BLaER1 treated with 17β-estradiol and CSF1 and Interleukin-3, amounts not matched to agents 10 nM and 100 nM (cell line): ENCODE measurements around the gene GIMAP8.

Source experiments
- H3K27ac ChIP-seq, 11 experiments: shearing (Covaris generic); formaldehyde crosslinking; 2 replicates each; pipeline ENCODE4 v1.8.1; 2022
- H3K27me3 ChIP-seq, 11 experiments: shearing (Covaris generic); formaldehyde crosslinking; 2 replicates each; pipeline ENCODE4 v1.8.1; 2022
- H3K36me3 ChIP-seq, 11 experiments: shearing (Covaris generic); formaldehyde crosslinking; 2 replicates each; pipeline ENCODE4 v1.8.1; 2022
- H3K4me1 ChIP-seq, 10 experiments: shearing (Covaris generic); formaldehyde crosslinking; 2 replicates each; pipeline ENCODE4 v1.8.1; 2022
- H3K4me2 ChIP-seq, 11 experiments: shearing (Covaris generic); formaldehyde crosslinking; 2 replicates each; pipeline ENCODE4 v1.8.1; 2022
- H3K4me3 ChIP-seq, 10 experiments: shearing (Covaris generic); formaldehyde crosslinking; 2 replicates each; pipeline ENCODE4 v1.8.1; 2022
- H3K9ac ChIP-seq, 11 experiments: shearing (Covaris generic); formaldehyde crosslinking; 2 replicates each; pipeline ENCODE4 v1.8.1; 2022
- H3K9me3 ChIP-seq, 11 experiments: shearing (Covaris generic); formaldehyde crosslinking; replicated peaks in 1 of 11; 2 replicates each; pipeline ENCODE4 v1.8.1; 2022
- H4K20me1 ChIP-seq, 11 experiments: shearing (Covaris generic); formaldehyde crosslinking; 2 replicates each; pipeline ENCODE4 v1.8.1; 2022
- Cebpa-rat ChIP-seq, 11 experiments: shearing (Covaris generic); IDR thresholded peaks; 2 replicates each; pipeline ENCODE4 v1.8.1; 2022

The GIMAP8 gene

GRCh38 chr7:150404805-150405583 is 45.4 kb upstream of the GIMAP8 start:
- Histone ChIP-seq H3K9me3 (no peaks in the 10 kb centered on the region), H3K4me3 (peak overlapping the region; percentile 60 to 79 (median 67)), H3K4me2 (peak overlapping the region; percentile 81 to 99 (median 93)), H3K27me3 (peaks cover 0 to 15% (median 0%) of the 10 kb centered on the region in 11 experiments; a peak in 3 of 22 replicates), H4K20me1 (peaks cover 0 to 12% (median 0%) of the 10 kb centered on the region in 11 experiments; a peak in 3 of 22 replicates), H3K27ac (peak overlapping the region; percentile 80 to 99 (median 96)), H3K36me3 (peaks cover 0 to 6% (median 2%) of the 10 kb centered on the region in 11 experiments; a peak in 8 of 22 replicates), H3K9ac (peak overlapping the region; percentile 86 to 97 (median 92)), H3K4me1 (peaks cover 59 to 84% (median 82%) of the 10 kb centered on the region in 10 experiments)
- no peak for TF ChIP-seq Cebpa-rat (IDR thresholded peaks at IDR 0.05)

- TF ChIP-seq Cebpa-rat (IDR thresholded peaks at IDR 0.05) = 0 out of 22 replicates have a peak, but pooled peaks of 1 of the 11 experiments have one; percentile 17
- peak overlapping the region; percentile 60 to 79 (median 67) for H3K4me3 ChIP-seq
- H3K9me3 ChIP-seq = no peaks in the 10 kb centered on the region
- H3K36me3 ChIP-seq = peaks cover 0 to 13% (median 8%) of the 10 kb centered on the region in 11 experiments; a peak in 9 of 22 replicates
- H3K27me3 ChIP-seq = peaks cover 0 to 15% (median 0%) of the 10 kb centered on the region in 11 experiments; a peak in 3 of 22 replicates
- peak overlapping the region; percentile 81 to 99 (median 93) for H3K4me2 ChIP-seq
- peaks cover 0 to 17% (median 0%) of the 10 kb centered on the region in 11 experiments; a peak in 4 of 22 replicates for H4K20me1 ChIP-seq
- peaks cover 67 to 90% (median 88%) of the 10 kb centered on the region in 10 experiments for H3K4me1 ChIP-seq
- H3K27ac ChIP-seq = peak overlapping the region in 10 of 11 experiments; percentile 87 to 99 (median 96); a peak in 21 of 22 replicates
- peak overlapping the region; percentile 86 to 97 (median 92); a peak in 21 of 22 replicates for H3K9ac ChIP-seq
Measured at GRCh38 chr7:150405584-150406311, 44.7 kb upstream of the GIMAP8 start.

GRCh38 chr7:150406312-150406566 is 44.2 kb upstream of the GIMAP8 start:
- Histone ChIP-seq H3K4me2 (peak overlapping the region; percentile 81 to 99 (median 93)), H3K4me1 (peaks cover 68 to 91% (median 88%) of the 10 kb centered on the region in 10 experiments), H3K9me3 (no peaks in the 10 kb centered on the region), H3K4me3 (peak overlapping the region; percentile 60 to 79 (median 67)), H3K27ac (peak overlapping the region; percentile 21 to 99 (median 96); a peak in 20 of 22 replicates), H3K36me3 (peaks cover 0 to 15% (median 8%) of the 10 kb centered on the region in 11 experiments; a peak in 9 of 22 replicates), H4K20me1 (peaks cover 0 to 22% (median 0%) of the 10 kb centered on the region in 11 experiments; a peak in 5 of 22 replicates), H3K27me3 (peaks cover 0 to 15% (median 0%) of the 10 kb centered on the region in 11 experiments; a peak in 3 of 22 replicates), H3K9ac (peak overlapping the region; percentile 86 to 97 (median 92); a peak in 19 of 22 replicates)
- no peak for TF ChIP-seq Cebpa-rat (IDR thresholded peaks at IDR 0.05)

GRCh38 chr7:150406567-150407421 is 43.6 kb upstream of the GIMAP8 start:
- Histone ChIP-seq H3K27ac (peak overlapping the region; percentile 21 to 99 (median 96); a peak in 21 of 22 replicates), H3K27me3 (peaks cover 0 to 15% (median 0%) of the 10 kb centered on the region in 11 experiments; a peak in 3 of 22 replicates), H3K9me3 (no peaks in the 10 kb centered on the region), H3K36me3 (peaks cover 0 to 21% (median 11%) of the 10 kb centered on the region in 11 experiments; a peak in 11 of 22 replicates), H3K4me3 (peak overlapping the region; percentile 60 to 79 (median 67)), H3K4me2 (peak overlapping the region; percentile 81 to 99 (median 93)), H3K9ac (peak overlapping the region; percentile 42 to 97 (median 92); a peak in 20 of 22 replicates), H4K20me1 (peaks cover 0 to 27% (median 0%) of the 10 kb centered on the region in 11 experiments; a peak in 5 of 22 replicates), H3K4me1 (peaks cover 65 to 91% (median 89%) of the 10 kb centered on the region in 10 experiments)
- TF ChIP-seq Cebpa-rat (IDR thresholded peaks at IDR 0.05) = no peak

GRCh38 chr7:150407588-150408392 is 42.6 kb upstream of the GIMAP8 start:
- peak overlapping the region in 9 of 11 experiments; percentile 57 to 99 (median 96); a peak in 19 of 22 replicates for H3K27ac ChIP-seq
- peak overlapping the region; percentile 2 to 97 (median 92); a peak in 19 of 22 replicates for H3K9ac ChIP-seq
- H3K4me1 ChIP-seq = peaks cover 63 to 91% (median 88%) of the 10 kb centered on the region in 10 experiments
- no peak for TF ChIP-seq Cebpa-rat (IDR thresholded peaks at IDR 0.05)
- H3K4me3 ChIP-seq = peak overlapping the region; percentile 24 to 68 (median 45)
- H3K4me2 ChIP-seq = peak overlapping the region; percentile 81 to 99 (median 93)
- H3K9me3 ChIP-seq = no peaks in the 10 kb centered on the region
- H3K27me3 ChIP-seq = peaks cover 0 to 15% (median 0%) of the 10 kb centered on the region in 11 experiments; a peak in 3 of 22 replicates
- peaks cover 0 to 24% (median 11%) of the 10 kb centered on the region in 11 experiments; a peak in 12 of 22 replicates for H3K36me3 ChIP-seq
- H4K20me1 ChIP-seq = peaks cover 0 to 27% (median 0%) of the 10 kb centered on the region in 11 experiments; a peak in 5 of 22 replicates

- Histone ChIP-seq H3K9ac (peak overlapping the region; percentile 2 to 97 (median 92); a peak in 18 of 22 replicates), H3K4me3 (peak overlapping the region; percentile 24 to 68 (median 45); a peak in 19 of 20 replicates), H3K27ac (peak overlapping the region in 9 of 11 experiments; percentile 57 to 99 (median 96); a peak in 19 of 22 replicates), H3K4me2 (peak overlapping the region; percentile 81 to 99 (median 93)), H3K4me1 (peaks cover 68 to 86% (median 82%) of the 10 kb centered on the region in 10 experiments), H3K36me3 (peaks cover 0 to 24% (median 11%) of the 10 kb centered on the region in 11 experiments; a peak in 12 of 22 replicates), H3K27me3 (peaks cover 0 to 15% (median 0%) of the 10 kb centered on the region in 11 experiments; a peak in 3 of 22 replicates), H4K20me1 (peaks cover 0 to 27% (median 0%) of the 10 kb centered on the region in 11 experiments; a peak in 5 of 22 replicates), H3K9me3 (no peaks in the 10 kb centered on the region)
- no peak for TF ChIP-seq Cebpa-rat (IDR thresholded peaks at IDR 0.05)
Measured at GRCh38 chr7:150408393-150409299, 41.8 kb upstream of the GIMAP8 start.
